ENCODE measurements around the gene JMJD1C. TPM values are rescaled to one million over a fixed set of nuclear protein-coding genes. Genes with fewer than 3 reads are reported as not detected.
"Not testable (repeated sequence)": the region's sequence is repeated elsewhere in the genome, so short reads cannot be mapped to it uniquely, and the experiment has no call there.

The JMJD1C gene
- total and polyA plus RNA-seq, 4 experiments from 2014 or later: 22.8 to 115 (median 84.5) TPM

DNA sequence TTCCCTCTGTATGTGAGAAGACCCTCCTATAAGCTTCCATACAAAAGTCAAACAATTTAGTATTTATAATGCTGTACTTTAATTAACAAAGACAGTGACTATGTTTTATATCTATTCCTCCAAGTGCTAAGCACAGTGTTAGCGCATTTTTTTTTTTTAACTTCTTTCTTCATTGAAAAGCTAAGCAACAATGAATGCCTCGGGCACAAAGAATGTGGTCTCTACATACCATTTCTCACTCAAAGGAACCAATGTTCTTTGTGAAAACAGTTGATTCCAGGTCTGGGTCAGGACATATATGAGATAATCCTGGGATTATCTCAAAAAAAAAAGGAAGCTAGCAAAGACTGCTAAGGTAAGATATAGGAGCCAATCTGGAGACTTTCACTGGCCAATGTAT lies 29.2 kb upstream of the JMJD1C start:
- Mint-ChIP-seq H3K27ac (no peak overlapping the region), H3K36me3 (peaks cover 12 to 16% of the 10 kb centered on the region in 2 donors), H3K4me1 (peaks cover 10 to 31% (median 17%) of the 10 kb centered on the region in 4 donors), H3K9me3 (no peaks in the 10 kb centered on the region), H3K4me3 (no peak overlapping the region), H3K27me3 (no peaks in the 10 kb centered on the region)
- Histone ChIP-seq H3K9me3 (ENCODE audit: control insufficient read depth in 1 of 2, low read length in 2 of 2) (no peaks in the 10 kb centered on the region), H3K4me3 (ENCODE audit: low read length in 2 of 2) (no peak overlapping the region), H3K4me1 (ENCODE audit: insufficient read depth, low read length) (no peaks in the 10 kb centered on the region), H3K27ac (ENCODE audit: low read depth, low read length) (no peak overlapping the region), H3K36me3 (ENCODE audit: insufficient read depth, low read length) (no peaks in the 10 kb centered on the region), H3K27me3 (ENCODE audit: insufficient read depth, low read length) (no peaks in the 10 kb centered on the region)
- intact Hi-C loops (cut with micrococcal nuclease): no loop called here
- CTCF ChIA-PET (ENCODE audit: partially characterized antibody): no interaction called here
- no peak for DNase-seq
- POLR2A ChIA-PET (ENCODE audit: partially characterized antibody): no interaction called here

- no peak for DNase-seq
- ChIA-PET POLR2A (ENCODE audit: partially characterized antibody) (no interaction called here), CTCF (ENCODE audit: partially characterized antibody) (interaction anchor here (1.1 to 2.1 kb wide), 2 partner anchors 8 to 88 kb away, joined by 3 to 6 read pairs; no protein-coding TSS in a partner anchor)
- H3K4me1 ChIP-seq (ENCODE audit: insufficient read depth, low read length): no peaks in the 10 kb centered on the region
- H3K9me3 ChIP-seq (ENCODE audit: control insufficient read depth in 1 of 2, low read length in 2 of 2): no peaks in the 10 kb centered on the region
- H3K4me3 ChIP-seq (ENCODE audit: low read length in 2 of 2): no peak overlapping the region
- H3K27ac Mint-ChIP-seq: no peak overlapping the region
- peaks cover 9 to 13% of the 10 kb centered on the region in 2 donors for H3K36me3 Mint-ChIP-seq
- H3K27me3 ChIP-seq (ENCODE audit: insufficient read depth, low read length): no peaks in the 10 kb centered on the region
- no peak overlapping the region for H3K27ac ChIP-seq (ENCODE audit: low read depth, low read length)
- H3K36me3 ChIP-seq (ENCODE audit: insufficient read depth, low read length): no peaks in the 10 kb centered on the region
- H3K4me1 Mint-ChIP-seq: peaks cover 11 to 27% (median 14%) of the 10 kb centered on the region in 4 donors
- no peak overlapping the region for H3K4me3 Mint-ChIP-seq
- intact Hi-C loops (cut with micrococcal nuclease): no loop called here
- H3K9me3 Mint-ChIP-seq: no peaks in the 10 kb centered on the region
- H3K27me3 Mint-ChIP-seq: no peaks in the 10 kb centered on the region
Measured at GRCh38 chr10:63493004-63493403, 27.2 kb upstream of the JMJD1C start.

DNA sequence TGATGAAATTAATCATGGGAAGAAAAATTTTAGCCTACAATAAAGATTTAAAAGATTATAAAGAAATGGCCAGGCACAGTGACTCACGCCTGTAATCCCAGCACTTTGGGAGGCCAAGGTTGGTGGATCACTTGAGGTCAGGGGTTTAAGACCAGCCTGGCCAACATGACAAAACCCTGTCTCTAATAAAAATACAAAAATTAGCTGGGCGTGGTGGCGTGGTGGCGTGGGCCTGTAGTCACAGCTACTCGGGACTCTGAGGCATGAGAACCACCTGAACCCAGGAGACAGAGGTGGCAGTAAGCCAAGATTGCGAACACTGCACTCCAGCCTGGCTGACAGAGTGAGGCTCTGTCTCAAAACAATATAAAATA lies 26.5 kb upstream of the JMJD1C start:
- H3K27ac Mint-ChIP-seq; DNase-seq; H3K9me3 Mint-ChIP-seq; H3K27me3 ChIP-seq (ENCODE audit: insufficient read depth, low read length); H3K4me1 ChIP-seq (ENCODE audit: insufficient read depth, low read length); POLR2A ChIA-PET (ENCODE audit: partially characterized antibody); intact Hi-C loops (cut with micrococcal nuclease); H3K27me3 Mint-ChIP-seq; H3K36me3 ChIP-seq (ENCODE audit: insufficient read depth, low read length); H3K4me3 ChIP-seq (ENCODE audit: low read length in 2 of 2); H3K4me3 Mint-ChIP-seq; H3K9me3 ChIP-seq (ENCODE audit: control insufficient read depth in 1 of 2, low read length in 2 of 2); H3K27ac ChIP-seq (ENCODE audit: low read depth, low read length): not testable (repeated sequence)
- CTCF ChIA-PET (ENCODE audit: partially characterized antibody): interaction anchor here (2.1 kb wide), 1 partner anchor 9 kb away, joined by 6 read pairs; no protein-coding TSS in a partner anchor
- peaks cover 9 to 13% of the 10 kb centered on the region in 2 donors for H3K36me3 Mint-ChIP-seq
- H3K4me1 Mint-ChIP-seq: peaks cover 11 to 22% (median 16%) of the 10 kb centered on the region in 4 donors

GRCh38 chr10:63491588-63492316 lies 26.0 kb upstream of the JMJD1C start:
- no peak overlapping the region for H3K4me3 ChIP-seq (ENCODE audit: low read length in 2 of 2)
- no peaks in the 10 kb centered on the region for H3K36me3 ChIP-seq (ENCODE audit: insufficient read depth, low read length)
- Mint-ChIP-seq H3K27ac (no peak overlapping the region), H3K36me3 (peaks cover 7 to 13% of the 10 kb centered on the region in 2 donors), H3K4me3 (no peak overlapping the region), H3K27me3 (no peaks in the 10 kb centered on the region), H3K9me3 (no peaks in the 10 kb centered on the region), H3K4me1 (peaks cover 11 to 19% (median 15%) of the 10 kb centered on the region in 4 donors)
- ChIA-PET CTCF (ENCODE audit: partially characterized antibody) (interaction anchor here (2.1 kb wide), 1 partner anchor 9 kb away, joined by 6 read pairs; no protein-coding TSS in a partner anchor), POLR2A (ENCODE audit: partially characterized antibody) (no interaction called here)
- H3K27me3 ChIP-seq (ENCODE audit: insufficient read depth, low read length): no peaks in the 10 kb centered on the region
- H3K27ac ChIP-seq (ENCODE audit: low read depth, low read length): no peak overlapping the region
- intact Hi-C loops (cut with micrococcal nuclease): no loop called here
- no peak for DNase-seq
- H3K4me1 ChIP-seq (ENCODE audit: insufficient read depth, low read length): no peaks in the 10 kb centered on the region
- no peaks in the 10 kb centered on the region for H3K9me3 ChIP-seq (ENCODE audit: control insufficient read depth in 1 of 2, low read length in 2 of 2)

GRCh38 chr10:63489838-63490237 lies 24.1 kb upstream of the JMJD1C start:
- Histone ChIP-seq H3K4me3 (ENCODE audit: low read length in 2 of 2) (no peak overlapping the region), H3K9me3 (ENCODE audit: control insufficient read depth in 1 of 2, low read length in 2 of 2) (no peaks in the 10 kb centered on the region), H3K36me3 (ENCODE audit: insufficient read depth, low read length) (no peaks in the 10 kb centered on the region), H3K27ac (ENCODE audit: low read depth, low read length) (no peak overlapping the region), H3K4me1 (ENCODE audit: insufficient read depth, low read length) (no peaks in the 10 kb centered on the region), H3K27me3 (ENCODE audit: insufficient read depth, low read length) (no peaks in the 10 kb centered on the region)
- Mint-ChIP-seq H3K27me3 (no peaks in the 10 kb centered on the region), H3K4me1 (peaks cover 11 to 15% (median 11%) of the 10 kb centered on the region in 4 donors), H3K9me3 (no peaks in the 10 kb centered on the region), H3K27ac (no peak overlapping the region), H3K36me3 (peaks cover 0 to 4% of the 10 kb centered on the region in 2 donors), H3K4me3 (no peak overlapping the region)
- DNase-seq: no peak
- ChIA-PET POLR2A (ENCODE audit: partially characterized antibody) (no interaction called here), CTCF (ENCODE audit: partially characterized antibody) (interaction anchor here (1.0 to 1.7 kb wide), 2 partner anchors 19 to 273 kb away, joined by 3 to 7 read pairs; no protein-coding TSS in a partner anchor)
- intact Hi-C loops (cut with micrococcal nuclease): no loop called here

GRCh38 chr10:63487990-63488389 lies 22.2 kb upstream of the JMJD1C start:
- POLR2A ChIA-PET (ENCODE audit: partially characterized antibody): no interaction called here
- Mint-ChIP-seq H3K4me3 (no peak overlapping the region), H3K9me3 (no peaks in the 10 kb centered on the region), H3K27ac (no peak overlapping the region), H3K4me1 (peaks cover 11 to 20% (median 17%) of the 10 kb centered on the region in 4 donors), H3K36me3 (peaks cover 0 to 7% of the 10 kb centered on the region in 2 donors), H3K27me3 (no peaks in the 10 kb centered on the region)
- no peaks in the 10 kb centered on the region for H3K27me3 ChIP-seq (ENCODE audit: insufficient read depth, low read length)
- DNase-seq: no peak
- H3K4me3 ChIP-seq (ENCODE audit: low read length in 2 of 2): no peak overlapping the region
- H3K36me3 ChIP-seq (ENCODE audit: insufficient read depth, low read length): no peaks in the 10 kb centered on the region
- H3K4me1 ChIP-seq (ENCODE audit: insufficient read depth, low read length): no peaks in the 10 kb centered on the region
- no peak overlapping the region for H3K27ac ChIP-seq (ENCODE audit: low read depth, low read length)
- intact Hi-C loops (cut with micrococcal nuclease): no loop called here
- no peaks in the 10 kb centered on the region for H3K9me3 ChIP-seq (ENCODE audit: control insufficient read depth in 1 of 2, low read length in 2 of 2)
- CTCF ChIA-PET (ENCODE audit: partially characterized antibody): no interaction called here

DNA sequence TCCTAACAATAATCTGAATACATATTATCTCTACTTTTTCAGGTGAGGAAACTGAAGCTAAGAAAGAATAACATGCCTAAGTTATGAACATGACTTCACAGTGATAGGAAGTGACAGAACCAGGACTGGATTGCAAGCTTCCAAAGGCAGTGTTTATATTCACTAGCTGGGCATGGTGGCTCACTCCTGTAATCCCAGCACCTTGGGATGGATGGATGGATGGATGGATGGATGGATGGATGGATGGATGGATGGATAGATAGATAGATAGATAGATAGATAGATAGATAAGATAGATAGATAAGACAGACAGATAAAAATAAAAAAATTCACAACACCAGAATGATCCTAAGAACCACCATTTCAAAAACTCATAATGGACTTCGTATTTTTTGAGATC lies 18.2 kb upstream of the JMJD1C start:
- no peaks in the 10 kb centered on the region for H3K36me3 ChIP-seq (ENCODE audit: insufficient read depth, low read length)
- peaks cover 4% of the 10 kb centered on the region for H3K4me1 ChIP-seq (ENCODE audit: insufficient read depth, low read length)
- DNase-seq: no peak
- ChIA-PET POLR2A (ENCODE audit: partially characterized antibody) (no interaction called here), CTCF (ENCODE audit: partially characterized antibody) (interaction anchor here (0.5 to 1.2 kb wide), 2 partner anchors 21 to 37 kb away, joined by 3 read pairs; no protein-coding TSS in a partner anchor)
- no peak overlapping the region for H3K27ac ChIP-seq (ENCODE audit: low read depth, low read length)
- intact Hi-C loops (cut with micrococcal nuclease): no loop called here
- H3K9me3 ChIP-seq (ENCODE audit: control insufficient read depth in 1 of 2, low read length in 2 of 2): no peaks in the 10 kb centered on the region
- no peak overlapping the region for H3K4me3 ChIP-seq (ENCODE audit: low read length in 2 of 2)
- Mint-ChIP-seq H3K9me3 (no peaks in the 10 kb centered on the region), H3K27me3 (no peaks in the 10 kb centered on the region), H3K4me1 (peaks cover 18 to 26% (median 20%) of the 10 kb centered on the region in 4 donors), H3K27ac (peak overlapping the region in 1 of 7 donors; percentile 65), H3K36me3 (peaks cover 0 to 4% of the 10 kb centered on the region in 2 donors), H3K4me3 (no peak overlapping the region)
- H3K27me3 ChIP-seq (ENCODE audit: insufficient read depth, low read length): no peaks in the 10 kb centered on the region

Data from CD4-positive, alpha-beta memory T cell (primary cell).